GM18867 (cell line): ENCODE results near the gene HDHD3.

ENCODE experiments used
- ATAC-seq: cut with Tn5 transposase; IDR thresholded peaks from one replicate; pipeline ENCODE4 v1.9.1; 2021; ENCODE audit warnings: mild to moderate bottlenecking, moderate library complexity; ENCODE audit not compliant: unreplicated experiment

HDHD3 gene

GRCh38 chr9:113340011-113340699, 36.6 kb downstream of the HDHD3 start, which contains the start of gene WDR31:
WDR31 (minus strand) TSS chr9:113340275; CDS start chr9:113332022, 8,253 bp downstream.
- peak; percentile 99 for ATAC-seq

DNA sequence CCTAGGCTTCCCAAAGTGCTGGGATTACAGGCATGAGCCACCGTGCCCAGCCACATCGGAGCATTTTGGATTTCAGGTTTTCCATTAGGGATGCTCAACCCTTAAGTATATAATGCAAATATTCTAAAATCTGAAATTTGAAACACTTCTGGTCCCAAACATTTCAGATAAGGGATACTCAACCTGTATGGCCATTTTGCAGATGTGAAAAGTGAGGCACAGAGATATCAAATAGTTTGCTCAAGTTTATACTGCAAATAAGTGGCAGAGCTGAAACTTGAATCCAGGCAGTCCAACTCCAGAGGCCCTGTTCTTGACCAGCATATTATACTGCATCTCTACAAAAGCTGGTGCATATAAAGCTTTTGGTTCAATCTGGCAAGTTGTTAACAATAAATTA, 39.1 kb downstream of the HDHD3 start:
- ATAC-seq, result no peak

- ATAC-seq, result no peak
These were observed 45.0 kb downstream of the HDHD3 start for GRCh38 chr9:113331780-113332179.

DNA sequence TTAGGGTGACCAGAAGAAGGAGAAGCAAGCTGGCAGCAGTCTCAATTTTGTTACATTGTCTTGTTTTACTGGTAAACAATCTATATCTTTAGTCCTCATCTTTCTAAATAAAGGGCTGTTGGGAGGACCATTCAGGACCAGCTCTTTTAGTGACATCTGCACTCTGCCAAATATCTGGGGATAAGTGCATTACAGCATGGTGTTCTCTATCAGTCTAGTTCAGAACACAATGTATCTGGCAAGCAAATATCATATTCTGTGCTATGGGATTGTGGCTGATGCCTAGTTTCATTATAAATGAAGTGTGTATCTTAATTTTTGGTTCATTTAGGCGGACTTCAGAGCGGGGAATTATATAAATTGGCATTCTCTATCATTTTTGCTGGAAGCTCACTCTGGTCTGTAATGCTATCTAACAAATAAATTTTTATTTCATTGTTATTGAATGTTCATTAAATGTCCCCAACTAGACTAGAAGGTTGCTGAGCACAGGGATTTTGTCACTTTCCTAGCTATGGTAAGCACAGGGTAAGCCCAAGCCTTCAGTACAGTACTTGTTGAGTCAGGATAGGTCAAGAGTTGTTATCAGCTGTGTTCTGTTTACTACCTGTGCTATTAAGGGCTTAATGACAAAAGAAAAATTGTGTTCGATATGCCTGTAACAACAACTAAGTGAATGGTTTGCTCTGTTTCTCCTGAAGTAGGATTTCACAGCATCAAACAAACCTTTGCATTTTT, 48.6 kb downstream of the HDHD3 start:
- ATAC-seq, result no peak

- ATAC-seq, result no peak
These were observed 50.6 kb downstream of the HDHD3 start for GRCh38 chr9:113326230-113326629.
